ENCODE data around the gene SULT4A1. TPM values are rescaled to one million over a fixed set of nuclear protein-coding genes. Genes with fewer than 3 reads are reported as not detected.

Gene SULT4A1
- polyA plus RNA-seq, 1 of the 3 experiments (the other 2 are of a cell fraction): 3.9 TPM

DNA sequence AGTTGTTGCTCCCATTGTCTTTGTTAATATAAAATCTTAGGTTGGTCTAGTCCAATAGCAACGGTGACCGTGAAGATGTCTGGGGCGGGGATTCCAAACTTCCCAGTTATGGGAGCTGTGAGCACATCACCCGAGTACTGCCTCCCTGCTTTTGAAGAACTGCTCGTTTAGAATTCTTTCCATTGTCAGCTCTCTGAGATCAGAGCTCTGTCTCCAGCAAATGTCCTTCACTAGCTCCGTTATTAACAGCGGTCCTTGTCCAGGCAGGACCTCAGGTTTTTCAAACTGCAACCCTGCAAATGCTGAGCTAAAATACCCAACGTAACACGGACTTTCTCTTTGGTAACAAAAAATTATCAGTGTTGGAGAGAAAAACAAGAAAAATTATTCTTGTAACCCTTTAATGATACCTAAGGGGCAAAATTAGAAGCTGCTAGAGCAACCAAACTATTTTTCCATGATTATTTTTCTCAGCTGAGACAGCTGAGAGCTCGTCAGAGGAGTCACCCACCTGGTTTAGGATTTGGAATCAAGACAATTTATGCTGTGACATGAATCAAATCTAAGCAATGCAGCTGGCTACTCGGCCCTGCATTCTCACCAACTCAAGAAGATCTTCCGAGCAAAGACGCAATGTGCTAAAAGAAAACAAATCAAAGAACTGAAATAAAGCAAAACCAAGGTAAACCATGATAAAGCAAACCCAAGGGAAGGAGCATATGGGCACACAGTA, 35.1 kb downstream of the SULT4A1 start:
- Histone ChIP-seq H4K20me1 (ENCODE audit: insufficient read depth) (no peaks in the 10 kb centered on the region), H3K4me2 (peak overlapping the region; percentile 65), H3K79me2 (ENCODE audit: insufficient read depth) (no peaks in the 10 kb centered on the region), H3K4me3 (ENCODE audit: low read depth in 2 of 2, low read length in 1 of 2) (no peak overlapping the region; a peak in 1 of 4 replicates), H3K36me3 (replicated peaks in 1 of 2; ENCODE audit: control insufficient read depth in 1 of 2, insufficient read depth in 2 of 2, low read length in 1 of 2) (no peaks in the 10 kb centered on the region), H2AFZ (ENCODE audit: low read depth) (no peak overlapping the region), H3K27ac (ENCODE audit: low read depth in 2 of 2, low read length in 1 of 2) (peak overlapping the region; percentile 53 to 72; a peak in 3 of 4 replicates), H3K9ac (peak overlapping the region; percentile 25; the same call in 1 of the 2 replicates), H3K9me3 (no peaks in the 10 kb centered on the region), H3F3A (replicated peaks; ENCODE audit: insufficient read depth) (peaks cover 5% of the 10 kb centered on the region), H3K9me2 (no peaks in the 10 kb centered on the region), H3K4me1 (ENCODE audit: control insufficient read depth in 1 of 2, insufficient read depth in 2 of 2, low read depth in 1 of 2, low read length in 1 of 2) (peaks cover 0 to 36% of the 10 kb centered on the region in 2 experiments; a peak in 2 of 4 replicates), H3K27me3 (ENCODE audit: insufficient read depth) (no peaks in the 10 kb centered on the region)
- no peak for DNase-seq
- WGBS (ENCODE audit: low lambda C conversion rate): 67% methylated on average over 11 of the region's 13 CpGs
- ChIA-PET POLR2A (no interaction called here), CTCF (interaction anchor here (0.9 to 3.9 kb wide), 6 partner anchors 12 to 441 kb away, joined by 3 to 17 read pairs (median 4); no protein-coding TSS in a partner anchor)
- TF ChIP-seq GABPA (IDR thresholded peaks at IDR 0.05; ENCODE audit: low read depth) (no peak), ELF1 (IDR thresholded peaks at IDR 0.05) (no peak), NRF1 (IDR thresholded peaks at IDR 0.05; ENCODE audit: low read depth, low read length) (no peak), MXI1 (IDR thresholded peaks at IDR 0.05; ENCODE audit: low read depth, low read length) (no peak; the same call in 1 of the 2 replicates), FOSL2 (IDR thresholded peaks at IDR 0.05; ENCODE audit: borderline replicate concordance, low read depth) (no peak)

GRCh38 chr22:43826142-43827002, 35.9 kb downstream of the SULT4A1 start:
- H2AFZ ChIP-seq (ENCODE audit: low read depth): no peak overlapping the region
- no peak overlapping the region; a peak in 1 of 4 replicates for H3K4me3 ChIP-seq (ENCODE audit: low read depth in 2 of 2, low read length in 1 of 2)
- peak overlapping the region; percentile 25; the same call in 1 of the 2 replicates for H3K9ac ChIP-seq

More at GRCh38 chr22:43826142-43827002, 35.9 kb downstream of the SULT4A1 start:
- H3K36me3 ChIP-seq (replicated peaks in 1 of 2; ENCODE audit: control insufficient read depth in 1 of 2, insufficient read depth in 2 of 2, low read length in 1 of 2): no peaks in the 10 kb centered on the region
- ChIA-PET CTCF (interaction anchor here (0.8 to 3.9 kb wide), 7 partner anchors 12 to 440 kb away, joined by 3 to 17 read pairs (median 3); no protein-coding TSS in a partner anchor), POLR2A (interaction anchor here (1.1 kb wide), 1 partner anchor 14 kb away, joined by 3 read pairs; the partner anchor contains the start of gene EFCAB6)
- no peaks in the 10 kb centered on the region for H3K27me3 ChIP-seq (ENCODE audit: insufficient read depth)
- H3K27ac ChIP-seq (ENCODE audit: low read depth in 2 of 2, low read length in 1 of 2): peak overlapping the region; percentile 53 to 72
- TF ChIP-seq RFX5 (IDR thresholded peaks at IDR 0.05; ENCODE audit: low read length) (no peak), RAD21 (IDR thresholded peaks at IDR 0.05; ENCODE audit: low read length) (peak; percentile 53), TCF12 (IDR thresholded peaks at IDR 0.05) (peak; percentile 51; the same call in 1 of the 2 replicates)
- TF ChIP-seq, protein P1, sequence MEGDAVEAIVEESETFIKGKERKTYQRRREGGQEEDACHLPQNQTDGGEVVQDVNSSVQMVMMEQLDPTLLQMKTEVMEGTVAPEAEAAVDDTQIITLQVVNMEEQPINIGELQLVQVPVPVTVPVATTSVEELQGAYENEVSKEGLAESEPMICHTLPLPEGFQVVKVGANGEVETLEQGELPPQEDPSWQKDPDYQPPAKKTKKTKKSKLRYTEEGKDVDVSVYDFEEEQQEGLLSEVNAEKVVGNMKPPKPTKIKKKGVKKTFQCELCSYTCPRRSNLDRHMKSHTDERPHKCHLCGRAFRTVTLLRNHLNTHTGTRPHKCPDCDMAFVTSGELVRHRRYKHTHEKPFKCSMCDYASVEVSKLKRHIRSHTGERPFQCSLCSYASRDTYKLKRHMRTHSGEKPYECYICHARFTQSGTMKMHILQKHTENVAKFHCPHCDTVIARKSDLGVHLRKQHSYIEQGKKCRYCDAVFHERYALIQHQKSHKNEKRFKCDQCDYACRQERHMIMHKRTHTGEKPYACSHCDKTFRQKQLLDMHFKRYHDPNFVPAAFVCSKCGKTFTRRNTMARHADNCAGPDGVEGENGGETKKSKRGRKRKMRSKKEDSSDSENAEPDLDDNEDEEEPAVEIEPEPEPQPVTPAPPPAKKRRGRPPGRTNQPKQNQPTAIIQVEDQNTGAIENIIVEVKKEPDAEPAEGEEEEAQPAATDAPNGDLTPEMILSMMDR (IDR thresholded peaks at IDR 0.05): peak; percentile 53
- no peaks in the 10 kb centered on the region for H3K9me2 ChIP-seq
- H3K4me2 ChIP-seq: peak overlapping the region; percentile 65
- 3% methylated on average over 10 of the region's 16 CpGs for WGBS (ENCODE audit: low lambda C conversion rate)
- H3F3A ChIP-seq (replicated peaks; ENCODE audit: insufficient read depth): peaks cover 5% of the 10 kb centered on the region
- H4K20me1 ChIP-seq (ENCODE audit: insufficient read depth): no peaks in the 10 kb centered on the region
- DNase-seq: no peak
- H3K79me2 ChIP-seq (ENCODE audit: insufficient read depth): no peaks in the 10 kb centered on the region
- peaks cover 0 to 36% of the 10 kb centered on the region in 2 experiments; a peak in 2 of 4 replicates for H3K4me1 ChIP-seq (ENCODE audit: control insufficient read depth in 1 of 2, insufficient read depth in 2 of 2, low read depth in 1 of 2, low read length in 1 of 2)
- H3K9me3 ChIP-seq: no peaks in the 10 kb centered on the region

Data from SK-N-SH (cell line).